HG03108 (cell line): ENCODE results near the gene OPRL1.

ENCODE experiments used
- ATAC-seq: cut with Tn5 transposase; IDR thresholded peaks from one replicate; pipeline ENCODE4 v1.9.1; 2021; ENCODE audit warnings: moderate library complexity; ENCODE audit not compliant: unreplicated experiment

Gene OPRL1

DNA sequence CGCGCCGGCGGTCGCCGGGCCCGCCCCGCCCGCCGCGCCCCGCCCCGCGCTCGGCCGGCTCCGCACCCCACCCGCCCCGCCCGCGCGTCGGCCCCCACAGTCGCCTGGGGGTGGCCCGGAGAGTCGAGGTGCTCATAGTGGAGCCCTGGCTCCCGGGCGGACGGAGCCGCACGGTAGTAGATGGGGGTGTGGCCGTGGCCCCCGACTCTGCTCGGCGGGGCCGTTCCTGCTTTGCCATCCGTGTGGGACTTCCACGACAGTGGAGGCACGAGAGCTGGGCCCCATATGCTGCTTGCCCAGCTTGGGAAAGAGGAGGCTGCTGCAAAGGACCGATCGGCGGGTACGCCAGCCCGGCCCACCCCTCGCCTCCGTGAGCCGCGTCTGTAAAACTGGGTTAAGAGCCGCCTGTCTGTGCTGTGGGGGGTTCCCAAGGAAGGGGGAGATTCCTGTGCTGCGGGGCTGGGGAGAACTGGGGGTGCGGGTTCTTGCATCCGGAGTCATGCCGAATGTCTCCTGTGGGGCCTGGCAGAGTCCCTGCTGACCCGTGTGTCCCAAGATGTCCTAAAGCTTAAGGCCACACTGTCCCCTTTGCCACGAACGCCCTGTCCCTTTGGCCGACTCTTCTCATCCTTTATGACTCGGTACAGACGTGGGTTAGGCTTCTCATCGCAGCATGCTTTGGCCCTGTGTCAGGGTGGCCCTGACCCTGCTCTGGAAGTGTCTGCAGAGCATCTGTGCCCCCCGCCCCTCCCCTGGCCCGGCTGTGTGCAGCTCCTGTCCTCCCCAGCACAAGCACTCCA is at the start of gene OPRL1:
Gene OPRL1, plus strand, starts transcription at position 70 of the 800 bp plus-strand sequence. CDS start 12,639 bp downstream, outside the sequence.
- no peak for ATAC-seq

GRCh38 chr20:64030371-64031134 is 49.3 kb upstream of the OPRL1 start:
- ATAC-seq: no peak

DNA sequence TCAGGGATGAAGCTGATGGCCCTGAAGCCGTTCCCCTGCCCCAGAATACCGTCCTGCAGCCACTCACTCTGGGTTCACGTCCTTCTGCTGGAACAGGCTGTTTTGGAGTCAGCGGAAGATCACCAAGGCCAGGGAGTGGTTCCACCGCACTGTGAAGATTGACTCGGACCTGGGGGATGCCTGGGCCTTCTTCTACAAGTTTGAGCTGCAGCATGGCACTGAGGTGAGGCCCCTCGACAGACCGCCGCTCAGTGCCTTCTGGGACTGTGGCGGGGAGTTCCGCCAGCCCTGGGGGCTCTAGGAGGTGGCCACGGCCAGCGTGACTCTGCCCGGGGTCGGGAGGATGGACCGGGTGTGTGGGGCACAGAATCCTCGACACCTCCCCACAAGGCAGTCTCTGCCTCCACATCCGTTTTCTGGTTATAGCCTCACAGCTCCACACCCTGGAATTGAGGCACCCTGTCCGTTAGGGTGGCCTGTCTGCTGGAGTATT is 48.0 kb upstream of the OPRL1 start:
- no peak for ATAC-seq

GRCh38 chr20:64032706-64033624 is 46.9 kb upstream of the OPRL1 start:
- no peak for ATAC-seq

- ATAC-seq: no peak
Measured at GRCh38 chr20:64033981-64034493, 45.8 kb upstream of the OPRL1 start.

DNA sequence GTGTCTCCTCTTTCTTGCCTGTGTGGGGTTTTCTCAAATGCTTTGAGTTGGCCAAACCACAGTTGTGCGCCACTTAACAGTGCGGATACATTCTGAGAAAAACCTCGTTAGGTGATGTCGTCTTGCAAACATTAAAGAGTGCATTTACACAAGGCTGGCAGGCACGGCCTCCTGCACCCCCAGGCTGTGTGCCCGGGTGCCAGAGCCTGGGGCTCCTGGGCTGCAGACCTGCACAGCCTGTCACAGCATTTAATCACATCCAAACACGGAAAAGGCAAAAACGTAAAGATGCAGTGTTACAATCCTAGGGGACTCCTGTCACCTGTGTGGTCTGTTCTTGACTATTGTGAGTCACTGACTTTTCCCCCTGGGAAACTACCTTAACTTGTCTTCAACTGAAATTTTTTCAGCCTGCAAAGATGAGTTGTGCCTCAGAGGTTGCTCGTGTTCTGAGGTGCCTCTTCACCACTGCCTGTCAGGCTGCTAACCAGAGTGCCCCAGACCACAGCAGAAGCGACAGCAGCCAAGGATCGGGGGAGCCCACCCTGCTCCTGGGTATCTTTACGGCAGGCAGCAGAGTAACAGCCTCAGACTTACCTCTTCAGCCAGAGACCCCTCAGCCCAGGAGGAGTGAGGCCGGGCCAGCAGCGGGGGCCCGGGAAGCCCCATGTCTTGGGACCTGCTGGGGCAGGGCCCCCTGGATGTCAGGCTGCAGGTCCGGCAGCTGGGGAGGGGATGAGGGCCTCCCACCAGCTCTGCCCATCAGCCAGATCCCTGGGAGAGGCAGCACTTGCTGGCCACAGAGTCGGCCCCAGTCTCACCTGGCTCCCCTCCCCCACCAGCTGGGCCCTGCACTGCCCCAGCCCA is 44.6 kb upstream of the OPRL1 start:
- ATAC-seq: no peak

DNA sequence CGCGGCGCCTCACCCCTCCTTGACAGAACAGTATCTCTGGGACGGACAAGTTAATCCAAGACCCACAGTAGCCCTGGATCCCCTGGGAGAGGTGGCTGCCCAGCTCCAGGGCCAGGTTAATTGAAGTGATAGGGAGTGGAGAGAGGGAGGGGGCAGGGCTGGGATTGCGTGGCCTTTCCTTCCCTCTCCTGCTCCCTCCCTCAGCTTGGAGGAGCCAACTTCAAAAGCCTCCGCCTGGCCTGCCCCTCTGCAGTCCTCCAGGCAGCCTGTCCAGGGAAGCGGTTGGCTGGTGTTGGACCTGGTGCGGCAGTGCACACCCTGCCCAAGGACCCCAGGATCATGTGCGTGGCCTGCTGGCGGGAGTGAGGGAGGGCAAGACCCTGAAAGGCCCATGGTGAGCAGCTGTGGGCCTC is 43.9 kb upstream of the OPRL1 start, which contains the start of gene C20orf204:
Gene C20orf204, plus strand, starts transcription at position 250 of the 413 bp plus-strand sequence. Its CDS starts 142 bp downstream, at position 392.
- no peak for ATAC-seq

DNA sequence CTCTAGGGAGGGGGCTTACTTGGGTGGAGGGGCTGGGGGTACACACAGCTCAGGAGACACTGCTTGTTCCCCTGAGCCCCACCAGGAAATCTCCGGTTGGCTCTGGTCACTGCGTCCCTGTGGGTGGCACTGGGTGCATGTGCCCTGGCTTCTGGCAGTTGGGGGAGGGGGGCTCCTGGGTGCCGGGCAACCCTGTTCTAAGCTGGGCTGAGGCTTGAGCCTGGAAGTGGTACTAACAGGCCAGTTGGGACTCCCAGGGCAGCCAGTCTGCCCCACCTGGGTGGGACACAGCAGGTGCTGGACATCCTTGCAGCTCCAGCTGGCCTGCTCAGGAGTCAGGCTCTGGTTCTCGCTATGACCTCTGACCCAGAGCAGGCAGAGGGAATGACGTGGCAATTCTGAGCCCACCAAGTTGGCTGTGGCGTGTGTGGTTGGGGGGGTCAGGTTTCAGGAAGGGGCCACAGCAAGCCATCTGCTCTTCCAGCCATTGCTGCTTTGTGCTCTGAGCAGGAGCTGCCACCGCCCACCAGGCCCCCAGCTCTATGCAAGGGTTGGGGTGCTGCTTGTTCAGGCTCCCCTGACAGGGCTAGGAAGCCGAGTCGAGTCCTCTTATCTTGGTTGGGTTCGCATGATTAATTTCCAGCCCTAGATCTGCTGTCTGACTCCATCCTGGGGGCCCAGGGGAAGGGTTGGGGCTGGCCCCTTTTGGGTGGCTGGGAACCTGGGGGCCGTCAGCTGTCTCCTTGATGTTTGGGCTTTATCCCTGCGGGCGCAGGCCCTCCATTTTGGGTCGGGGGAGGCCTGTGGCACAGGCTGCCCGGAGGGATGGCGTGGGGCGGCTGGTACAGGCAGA is 43.3 kb upstream of the OPRL1 start:
- ATAC-seq: no peak

- ATAC-seq: no peak
Measured at GRCh38 chr20:64037199-64037497, 42.7 kb upstream of the OPRL1 start.

DNA sequence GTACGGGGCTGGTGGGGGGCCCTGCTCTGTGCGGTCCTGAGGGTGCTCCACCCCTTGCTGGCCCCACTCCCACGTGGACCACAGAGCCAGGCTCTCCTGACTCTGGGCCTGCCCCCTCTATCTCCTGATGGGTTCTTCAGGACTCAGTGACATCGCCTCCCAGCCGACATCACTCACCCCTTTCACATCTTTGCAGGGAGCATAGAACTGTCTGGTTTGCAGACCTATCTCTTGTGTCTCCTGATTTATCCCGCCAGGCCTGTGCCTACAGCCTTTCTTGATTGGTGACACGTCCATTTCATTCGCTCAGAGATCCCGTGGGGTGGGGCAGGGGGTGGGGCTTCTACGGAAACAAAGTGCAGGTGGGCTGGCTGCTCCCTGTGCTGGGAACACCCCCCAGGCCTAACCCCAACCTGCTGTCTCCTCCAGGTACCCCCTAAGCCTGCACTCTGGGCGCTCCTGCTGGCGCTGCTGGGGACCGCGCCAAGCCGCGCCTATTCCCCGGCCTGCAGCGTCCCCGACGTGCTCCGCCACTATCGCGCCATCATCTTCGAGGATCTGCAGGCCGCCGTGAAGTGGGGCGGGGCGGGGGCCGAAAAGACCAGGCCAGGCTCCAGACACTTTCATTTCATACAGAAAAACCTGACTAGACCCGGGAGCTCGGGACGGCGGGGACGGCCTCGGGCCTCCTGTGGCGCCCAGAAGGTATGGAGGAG is 42.2 kb upstream of the OPRL1 start:
- no peak for ATAC-seq

GRCh38 chr20:64038224-64038564 is 41.7 kb upstream of the OPRL1 start:
- ATAC-seq: peak; percentile 14

- peak; percentile 54 for ATAC-seq
Measured at GRCh38 chr20:64038565-64039292, 41.2 kb upstream of the OPRL1 start.

GRCh38 chr20:64039293-64040160 is 40.4 kb upstream of the OPRL1 start:
- no peak for ATAC-seq

GRCh38 chr20:64040231-64041039 is 39.4 kb upstream of the OPRL1 start:
- ATAC-seq: no peak

DNA sequence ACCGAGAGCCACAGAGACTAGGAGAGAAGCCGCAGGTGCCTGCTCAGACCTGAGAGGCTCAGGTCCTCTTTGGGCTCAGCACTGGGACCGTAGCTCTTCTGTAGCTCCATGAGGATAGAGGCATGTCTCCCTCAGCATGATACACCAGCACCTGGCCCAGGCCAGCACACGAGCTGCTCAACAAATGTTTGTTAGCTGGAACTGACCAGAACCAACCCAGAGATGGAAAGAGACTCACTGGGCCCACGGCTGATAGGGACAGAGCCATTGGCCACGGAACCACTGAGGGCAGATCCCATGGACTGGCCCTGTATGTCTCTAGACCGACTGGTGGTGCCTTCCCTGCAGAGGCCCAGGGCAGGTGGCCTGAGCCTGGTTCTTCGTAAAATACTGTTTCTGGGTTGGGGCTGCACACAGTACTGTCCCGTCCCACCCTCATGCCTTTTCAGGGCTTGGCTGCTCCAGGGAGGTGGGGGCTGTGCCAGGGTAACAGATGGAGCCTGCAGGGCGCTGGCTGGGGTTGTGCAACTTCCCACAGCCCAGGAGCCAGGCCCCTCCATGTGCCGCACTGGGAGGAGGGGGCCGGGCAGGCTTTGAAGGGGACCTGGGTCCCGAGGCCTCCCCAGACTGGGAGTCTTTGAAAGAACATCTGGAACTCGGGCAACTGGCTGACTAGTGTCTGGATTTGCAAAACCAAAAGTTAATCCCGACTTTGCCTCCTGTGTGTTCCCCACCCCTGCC is 38.7 kb upstream of the OPRL1 start:
- no peak for ATAC-seq
